Hematopoietic multipotent progenitor cell treated with erythropoietin and hydrocortisone succinate and interleukin-3 and kit ligand, for 8 days (in vitro differentiated cells): Measurements from ENCODE around the gene DIP2A.

Experiments
- DNase-seq: peaks from one replicate; pipeline ENCODE4 v3.0.0-alpha.2; 2015

DIP2A gene

GRCh38 chr21:46458315-46459023 lies at the start of gene DIP2A:
Gene DIP2A, plus strand, starts transcription at chr21:46458891. Its CDS starts 241 bp downstream, at chr21:46459132.
- peak; percentile 97 for DNase-seq

- no peak for DNase-seq
These were observed 48.9 kb upstream of the DIP2A start for GRCh38 chr21:46409641-46410406.

GRCh38 chr21:46410516-46410915 lies 48.2 kb upstream of the DIP2A start:
- no peak for DNase-seq

- no peak for DNase-seq
These were observed 47.5 kb upstream of the DIP2A start for GRCh38 chr21:46411236-46411635.

- no peak for DNase-seq
These were observed 47.0 kb upstream of the DIP2A start for GRCh38 chr21:46411691-46412090.

GRCh38 chr21:46412521-46413364 lies 45.9 kb upstream of the DIP2A start:
- DNase-seq: no peak

- no peak for DNase-seq
These were observed 45.4 kb upstream of the DIP2A start for GRCh38 chr21:46413365-46413696.

GRCh38 chr21:46414965-46415275 lies 43.8 kb upstream of the DIP2A start:
- no peak for DNase-seq

- DNase-seq: no peak
These were observed 42.1 kb upstream of the DIP2A start for GRCh38 chr21:46416551-46416950.

GRCh38 chr21:46418265-46418946 lies 40.3 kb upstream of the DIP2A start:
- no peak for DNase-seq

- no peak for DNase-seq
These were observed 38.2 kb upstream of the DIP2A start for GRCh38 chr21:46420241-46421190.

GRCh38 chr21:46421191-46421750 lies 37.4 kb upstream of the DIP2A start:
- DNase-seq: no peak

GRCh38 chr21:46421756-46422555 lies 36.7 kb upstream of the DIP2A start:
- no peak for DNase-seq

GRCh38 chr21:46422636-46423241 lies 36.0 kb upstream of the DIP2A start:
- DNase-seq: no peak

GRCh38 chr21:46423546-46424038 lies 35.1 kb upstream of the DIP2A start:
- DNase-seq: no peak

GRCh38 chr21:46424039-46424591 lies 34.6 kb upstream of the DIP2A start:
- DNase-seq: no peak

GRCh38 chr21:46424621-46425020 lies 34.1 kb upstream of the DIP2A start:
- no peak for DNase-seq

- no peak for DNase-seq
These were observed 33.6 kb upstream of the DIP2A start for GRCh38 chr21:46425041-46425440.

GRCh38 chr21:46425571-46425970 lies 33.1 kb upstream of the DIP2A start:
- no peak for DNase-seq
